Endothelial cell of umbilical vein (primary cell): ENCODE measurements around the gene DEXI. TPM values are rescaled to one million over a fixed set of nuclear protein-coding genes. Genes with fewer than 3 reads are reported as not detected.

Experiments
- BruUV-seq: library from RNA; stranded (reverse); fragments of 400-500 nt; replicated peaks from 2 replicates; lab custom pipeline; 2021; lab: Mats Ljungman, UMichigan
- CTCF ChIA-PET: fragments of 300-600, 350-600 bp; sonication (Branson Sonifier 250); formaldehyde crosslinking; loops from one replicate; lab custom pipeline; 2021; ENCODE audit warnings: antibody characterized with exemption, inconsistent platforms; lab: Charles Lee
- POLR2A ChIA-PET: fragments of 300-600, 350-600 bp; sonication (Branson Sonifier 250); formaldehyde crosslinking; loops from one replicate; lab custom pipeline; 2021; ENCODE audit warnings: antibody characterized with exemption, inconsistent platforms; lab: Charles Lee
- DNase-seq: peaks from one replicate; pipeline ENCODE4 v3.0.0-alpha.2; 2011; ENCODE audit warnings: low read depth, low spot score
- FAIRE-seq: peaks from 2 replicates; lab custom pipeline; 2011; peaks lifted over from hg19 to GRCh38; lab: Jason Lieb, UNC
- H2AFZ ChIP-seq: 2 replicates; pipeline ENCODE4 v1.6.0; 2012; ENCODE audit warnings: low read depth, low read length, control low read depth, inconsistent platforms
- H3K27ac ChIP-seq: 2 replicates; pipeline ENCODE4 v1.5.1; 2011; ENCODE audit warnings: low read depth, mild to moderate bottlenecking, control low read depth, low read length, moderate library complexity; ENCODE audit not compliant: insufficient read depth
- H3K27me3 ChIP-seq, 2 experiments: 2 replicates each; pipeline versions ENCODE4 v1.6.0 to v1.6.1; 2011; ENCODE audit warnings: low read length in 2 of 2, mixed read lengths in 1 of 2; ENCODE audit not compliant: control insufficient read depth in 2 of 2, insufficient read depth in 2 of 2
- H3K36me3 ChIP-seq, 2 experiments: 2 replicates in 1 of 2; 3 replicates in 1 of 2; pipeline ENCODE4 v1.5.1; 2011; ENCODE audit warnings: low read length in 2 of 2, mild to moderate bottlenecking in 1 of 2, moderate library complexity in 1 of 2; ENCODE audit not compliant: control insufficient read depth in 2 of 2, insufficient read depth in 2 of 2; ENCODE audit errors: extremely low read depth in 1 of 2
- H3K4me1 ChIP-seq: 3 replicates; pipeline ENCODE4 v1.5.1; 2011; ENCODE audit warnings: mild to moderate bottlenecking, low read length; ENCODE audit not compliant: control insufficient read depth, insufficient read depth; ENCODE audit errors: extremely low read depth
- H3K4me2 ChIP-seq: 2 replicates; pipeline ENCODE4 v1.6.1; 2011; ENCODE audit warnings: low read length, control low read depth, mixed read lengths; ENCODE audit not compliant: insufficient read depth
- H3K4me3 ChIP-seq, 3 experiments: fragments of 200-600 bp in 1 of 3; sonication (generic), shearing (Covaris generic) in 1 of 3; replicated peaks in 1 of 3; 2 replicates each; pipeline ENCODE4 v1.5.1; 2011 to 2016; ENCODE audit warnings: control low read depth in 3 of 3, low read length in 3 of 3, mild to moderate bottlenecking in 2 of 3, inconsistent platforms in 1 of 3, low read depth in 1 of 3, moderate library complexity in 1 of 3; ENCODE audit not compliant: insufficient read depth in 1 of 3
- H3K79me2 ChIP-seq: 2 replicates; pipeline ENCODE4 v1.6.0; 2012; ENCODE audit warnings: low read length, inconsistent platforms; ENCODE audit not compliant: control insufficient read depth, insufficient read depth
- H3K9ac ChIP-seq: replicated peaks from 2 replicates; pipeline ENCODE3; 2011; ENCODE audit warnings: low read length, control low read depth; ENCODE audit not compliant: insufficient read depth; ENCODE audit errors: extremely low read depth
- H3K9me1 ChIP-seq: replicated peaks from 3 replicates; pipeline ENCODE4 v1.6.0; 2011; ENCODE audit warnings: mild to moderate bottlenecking, low read length; ENCODE audit not compliant: control insufficient read depth, insufficient read depth; ENCODE audit errors: extremely low read depth
- H3K9me3 ChIP-seq: replicated peaks from 2 replicates; pipeline ENCODE4 v1.5.1; 2012; ENCODE audit warnings: low read length, inconsistent platforms; ENCODE audit not compliant: control insufficient read depth, insufficient read depth
- H4K20me1 ChIP-seq: replicated peaks from 2 replicates; pipeline ENCODE3; 2011; ENCODE audit warnings: mild to moderate bottlenecking, low read length; ENCODE audit not compliant: control insufficient read depth, insufficient read depth; ENCODE audit errors: extremely low read depth
- CTCF ChIP-seq, 2 donors: IDR thresholded peaks; 1 replicate in 1 of 2; 2 replicates in 1 of 2; pipeline ENCODE4 v1.5.1; 2011; ENCODE audit warnings: low read length in 2 of 2, mild to moderate bottlenecking in 2 of 2, moderate library complexity in 2 of 2, control low read depth in 1 of 2, inconsistent platforms in 1 of 2, low read depth in 1 of 2; ENCODE audit not compliant: insufficient read depth in 1 of 2; ENCODE audit errors: extremely low read depth in 1 of 2
- EZH2 ChIP-seq: IDR thresholded peaks from 2 replicates; pipeline ENCODE4 v1.6.1; 2012; ENCODE audit warnings: borderline replicate concordance, low read depth, mild to moderate bottlenecking, moderate library complexity, low read length, inconsistent platforms; ENCODE audit not compliant: severe bottlenecking
- FOS ChIP-seq: IDR thresholded peaks from 2 replicates; pipeline ENCODE4 v1.6.1; 2011; ENCODE audit warnings: mild to moderate bottlenecking, low read length, moderate library complexity, borderline replicate concordance; ENCODE audit not compliant: insufficient read depth
- GATA2 ChIP-seq: IDR thresholded peaks from 2 replicates; pipeline ENCODE4 v1.7.0; 2011; ENCODE audit warnings: low read depth, mild to moderate bottlenecking, moderate library complexity, mixed read lengths, low read length; ENCODE audit not compliant: insufficient read length, insufficient read depth
- JUN ChIP-seq: IDR thresholded peaks from 2 replicates; pipeline ENCODE4 v1.6.1; 2011; ENCODE audit warnings: borderline replicate concordance, low read depth; ENCODE audit not compliant: insufficient read length, insufficient read depth
- MAX ChIP-seq: IDR thresholded peaks from 2 replicates; pipeline ENCODE4 v1.6.1; 2011; ENCODE audit not compliant: insufficient read depth, insufficient read length
- MYC ChIP-seq: IDR thresholded peaks from one replicate; pipeline ENCODE4 v1.6.1; 2011; ENCODE audit warnings: mild to moderate bottlenecking, low read depth, low read length
- POLR2A ChIP-seq: IDR thresholded peaks from 2 replicates; pipeline ENCODE4 v1.6.1; 2012; ENCODE audit warnings: low read depth, mild to moderate bottlenecking, control low read depth, low read length
- POLR2AphosphoS5 ChIP-seq: IDR thresholded peaks from 2 replicates; pipeline ENCODE4 v1.6.1; 2012; ENCODE audit warnings: low read depth, mild to moderate bottlenecking, control low read depth, low read length, moderate library complexity; ENCODE audit not compliant: insufficient read depth
- dilution Hi-C: fragments of 300-500 bp; cut with MboI; formaldehyde crosslinking; loops from one replicate; pipeline ENCODE4 v1.15.0; 2019; ENCODE audit warnings: low sequenced_read_pairs; ENCODE audit not compliant: extremely low pct_ligation_motif_present
- intact Hi-C: fragments of 100-400 bp; cut with micrococcal nuclease; formaldehyde crosslinking; loops from one replicate; pipeline ENCODE4 v1.10.0; 2022
- polyA plus RNA-seq, 4 experiments: library from polyadenylated mRNA; depleted of rRNA in 3 of 4; stranded (reverse) in 3 of 4; unstranded in 1 of 4; fragments of >200 nt; gene quantifications; 2 replicates each; pipeline versions ENCODE4 v1.2.1 to v1.2.3, GENCODE V29; 2011 to 2012; ENCODE audit warnings: missing spikeins in 1 of 4
- total RNA-seq: library from RNA; stranded (reverse); gene quantifications from 2 replicates; pipeline ENCODE4 v1.2.3, GENCODE V29; 2021

DEXI gene
- total and polyA plus RNA-seq, 2 donors (not counting 3 experiments of a cell fraction or from before 2014, with no cell fraction given), result 32.8 to 69.5 TPM

- no peaks in the 10 kb centered on the region for H3K27me3 ChIP-seq
- ChIA-PET CTCF (interaction anchor here (1.9 to 2.4 kb wide), 3 partner anchors 13 to 306 kb away, joined by 4 to 10 read pairs (median 10); partner anchors contain the start of gene SOCS1), POLR2A (no interaction called here)
- H2AFZ ChIP-seq, result no peak overlapping the region
- no TSS peak for BruUV-seq
- TF ChIP-seq JUN (no peak), CTCF (IDR thresholded peaks at IDR 0.05; ENCODE audit: extremely low read depth in 1 of 2, insufficient read depth in 1 of 2, low read depth in 1 of 2, low read length in 2 of 2) (no peak), FOS (no peak), MAX (no peak), POLR2AphosphoS5 (no peak), POLR2A (no peak), EZH2 (no peak), GATA2 (no peak), MYC (no peak)
- no peak for DNase-seq
- H3K4me1 ChIP-seq, result peaks cover 17% of the 10 kb centered on the region
- H3K79me2 ChIP-seq, result peaks cover 19% of the 10 kb centered on the region
- no peaks in the 10 kb centered on the region for H3K9me3 ChIP-seq
- intact Hi-C loops, result no loop called here
- no peak overlapping the region for H3K4me2 ChIP-seq
- no peaks in the 10 kb centered on the region for H4K20me1 ChIP-seq
- H3K36me3 ChIP-seq, result no peaks in the 10 kb centered on the region
- H3K4me3 ChIP-seq, result no peak overlapping the region
- no peak overlapping the region for H3K9ac ChIP-seq
- FAIRE-seq, result no peak
- H3K27ac ChIP-seq, result no peak overlapping the region
- dilution Hi-C loops, result no loop called here
- H3K9me1 ChIP-seq, result no peaks in the 10 kb centered on the region
Observed at GRCh38 chr16:10950393-10950792, 8.1 kb upstream of the DEXI start.
